CD4-positive, CD25-positive, alpha-beta regulatory T cell (primary cell): Measurements from ENCODE around the gene ABHD17A. TPM values are rescaled to one million over a fixed set of nuclear protein-coding genes. Genes with fewer than 3 reads are reported as not detected.
"Not testable (repeated sequence)": the region's sequence is repeated elsewhere in the genome, so short reads cannot be mapped to it uniquely, and the experiment has no call there.

Experiments used
- ATAC-seq, 2 donors: fragments of 150-1000 bp; cut with Tn5 transposase; one replicate each; pipeline ENCODE4 v1.10.0; 2021; ENCODE audit warnings: low read depth in 2 of 2, moderate number of reproducible peaks in 2 of 2, moderate library complexity in 1 of 2
- DNase-seq, 3 donors: peaks; one replicate each; pipeline versions ENCODE4 v3.0.0 to v3.0.0-alpha.2; 2012 to 2022; ENCODE audit warnings: mixed read lengths in 1 of 3
- H3K27ac ChIP-seq: one replicate; pipeline ENCODE4 v1.7.0; 2013; ENCODE audit warnings: mild to moderate bottlenecking, low read length; ENCODE audit not compliant: insufficient read depth, poor library complexity, severe bottlenecking
- H3K27me3 ChIP-seq: one replicate; pipeline ENCODE4 v1.7.0; 2013; ENCODE audit warnings: low read length; ENCODE audit not compliant: control insufficient read depth, insufficient read depth
- H3K36me3 ChIP-seq: one replicate; pipeline ENCODE4 v1.7.0; 2013; ENCODE audit warnings: mild to moderate bottlenecking, low read length, moderate library complexity; ENCODE audit not compliant: control insufficient read depth, insufficient read depth
- H3K4me1 ChIP-seq: 2 replicates; pipeline ENCODE4 v1.7.0; 2013; ENCODE audit warnings: mild to moderate bottlenecking, low read length; ENCODE audit not compliant: insufficient read depth, control insufficient read depth, poor library complexity, severe bottlenecking
- H3K4me3 ChIP-seq: one replicate; pipeline ENCODE4 v1.7.0; 2013; ENCODE audit warnings: low read depth, mild to moderate bottlenecking, low read length, moderate library complexity
- H3K9me3 ChIP-seq, 2 experiments: 1 replicate in 1 of 2; 2 replicates in 1 of 2; pipeline ENCODE4 v1.7.0; 2013; ENCODE audit warnings: low read length in 2 of 2, mild to moderate bottlenecking in 1 of 2, moderate library complexity in 1 of 2; ENCODE audit not compliant: control insufficient read depth in 2 of 2
- H3K27ac Mint-ChIP-seq, 3 donors: one replicate each; pipeline ENCODE4 v1.8.0; 2020 to 2022; ENCODE audit warnings: mild to moderate bottlenecking in 3 of 3, mixed read lengths in 3 of 3, moderate library complexity in 2 of 3
- H3K27me3 Mint-ChIP-seq: one replicate; pipeline ENCODE4 v1.8.0; 2022; ENCODE audit warnings: mild to moderate bottlenecking, mixed read lengths
- H3K36me3 Mint-ChIP-seq: one replicate; pipeline ENCODE4 v1.8.0; 2020; ENCODE audit warnings: mixed read lengths
- H3K4me1 Mint-ChIP-seq, 4 donors: one replicate each; pipeline ENCODE4 v1.8.0; 2020 to 2022; ENCODE audit warnings: mixed read lengths in 4 of 4, mild to moderate bottlenecking in 1 of 4
- H3K4me3 Mint-ChIP-seq, 4 donors: one replicate each; pipeline ENCODE4 v1.8.0; 2020 to 2022; ENCODE audit warnings: mild to moderate bottlenecking in 4 of 4, mixed read lengths in 4 of 4, moderate library complexity in 3 of 4
- H3K9me3 Mint-ChIP-seq, 7 donors: one replicate each; pipeline ENCODE4 v1.8.0; 2020 to 2022; ENCODE audit warnings: mixed read lengths in 7 of 7, mild to moderate bottlenecking in 3 of 7, moderate library complexity in 2 of 7
- polyA plus RNA-seq, 4 donors: library from polyadenylated mRNA; unstranded; fragments of 300-500 nt; fragmentation: Illumina TruSeq; gene quantifications; one replicate each; pipeline ENCODE4 v1.2.3, GENCODE V29; 2021
- total RNA-seq: library from RNA; stranded (reverse); gene quantifications from one replicate; pipeline ENCODE4 v1.2.3, GENCODE V29; 2022

ABHD17A gene
- total and polyA plus RNA-seq, 5 donors from 2014 or later: 139 to 202 (median 152) TPM

DNA sequence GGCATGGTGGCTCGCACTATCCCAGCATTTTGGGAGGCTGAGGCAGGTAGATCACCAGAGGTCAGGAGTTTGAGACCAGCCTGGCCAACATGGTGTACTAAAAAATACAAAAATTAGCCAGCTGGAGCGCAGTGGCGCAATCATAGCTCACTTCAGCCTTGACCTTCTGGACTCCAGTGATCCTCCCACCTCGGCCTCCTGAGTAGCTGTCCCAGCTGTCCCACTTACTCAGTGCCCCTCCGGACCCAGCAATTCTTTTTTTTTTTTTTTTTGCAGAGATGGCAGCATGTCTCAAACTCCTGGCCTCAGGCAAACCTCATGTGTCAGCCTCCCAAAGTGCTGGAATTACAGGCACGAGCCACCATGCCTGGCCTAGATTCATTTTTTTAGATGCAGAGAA lies 17.6 kb upstream of the ABHD17A start:
- Mint-ChIP-seq H3K27ac (peak overlapping the region in 1 of 3 donors; percentile 81), H3K4me3 (peak overlapping the region in 2 of 4 donors; percentile 76 to 97), H3K4me1 (peaks cover 0 to 27% (median 5%) of the 10 kb centered on the region in 4 donors), H3K27me3 (no peaks in the 10 kb centered on the region), H3K36me3 (no peaks in the 10 kb centered on the region), H3K9me3 (peaks cover 0 to 2% (median 0%) of the 10 kb centered on the region in 7 donors)
- Histone ChIP-seq H3K4me3 (no peak overlapping the region), H3K27ac (no peak overlapping the region), H3K4me1 (peaks cover 13% of the 10 kb centered on the region), H3K9me3 (no peaks in the 10 kb centered on the region), H3K27me3 (no peaks in the 10 kb centered on the region), H3K36me3 (no peaks in the 10 kb centered on the region)
- ATAC-seq: no peak
- no peak for DNase-seq

DNA sequence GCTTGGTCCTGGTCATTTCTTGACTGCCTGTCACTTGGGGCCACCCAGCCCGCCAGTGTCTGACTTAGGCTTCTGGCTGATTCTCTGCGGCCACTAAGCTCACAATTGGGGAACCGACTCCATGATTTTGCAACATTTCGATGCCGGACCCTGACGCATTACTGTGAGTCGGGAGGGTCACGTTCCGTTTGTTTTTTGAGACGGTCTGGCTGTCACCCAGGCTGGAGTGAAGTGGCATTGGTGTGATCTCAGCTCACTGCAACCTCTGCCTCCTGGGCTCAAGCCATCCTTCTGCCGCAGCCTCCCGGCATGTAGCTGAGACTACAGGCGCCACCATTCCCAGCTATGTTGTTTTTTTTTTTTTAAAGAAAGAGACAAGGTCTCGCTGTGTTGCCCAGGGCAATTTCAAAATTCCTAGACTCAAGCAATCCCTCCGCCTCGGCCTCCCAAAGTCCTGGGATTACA lies 16.7 kb upstream of the ABHD17A start:
- Mint-ChIP-seq H3K9me3 (peaks cover 0 to 2% (median 0%) of the 10 kb centered on the region in 7 donors), H3K27ac (peak overlapping the region in 1 of 3 donors; percentile 48), H3K36me3 (no peaks in the 10 kb centered on the region), H3K4me1 (peaks cover 0 to 33% (median 11%) of the 10 kb centered on the region in 4 donors), H3K27me3 (no peaks in the 10 kb centered on the region), H3K4me3 (peak overlapping the region in 1 of 4 donors; percentile 38)
- Histone ChIP-seq H3K36me3 (no peaks in the 10 kb centered on the region), H3K27ac (no peak overlapping the region), H3K4me3 (no peak overlapping the region), H3K4me1 (peaks cover 23% of the 10 kb centered on the region), H3K9me3 (no peaks in the 10 kb centered on the region), H3K27me3 (no peaks in the 10 kb centered on the region)
- DNase-seq: no peak
- ATAC-seq: no peak

- Histone ChIP-seq H3K27me3 (no peaks in the 10 kb centered on the region), H3K9me3 (no peaks in the 10 kb centered on the region), H3K4me3 (no peak overlapping the region), H3K27ac (no peak overlapping the region), H3K36me3 (no peaks in the 10 kb centered on the region), H3K4me1 (peaks cover 37% of the 10 kb centered on the region)
- Mint-ChIP-seq H3K36me3 (no peaks in the 10 kb centered on the region), H3K4me3 (peak overlapping the region in 3 of 4 donors; percentile 86 to 90 (median 87)), H3K9me3 (no peaks in the 10 kb centered on the region), H3K27ac (peak overlapping the region in 1 of 3 donors; percentile 65), H3K27me3 (no peaks in the 10 kb centered on the region), H3K4me1 (peaks cover 0 to 45% (median 16%) of the 10 kb centered on the region in 4 donors)
- DNase-seq (no peak), ATAC-seq (no peak)
Observed at GRCh38 chr19:1896508-1896907, 11.2 kb upstream of the ABHD17A start.

DNA sequence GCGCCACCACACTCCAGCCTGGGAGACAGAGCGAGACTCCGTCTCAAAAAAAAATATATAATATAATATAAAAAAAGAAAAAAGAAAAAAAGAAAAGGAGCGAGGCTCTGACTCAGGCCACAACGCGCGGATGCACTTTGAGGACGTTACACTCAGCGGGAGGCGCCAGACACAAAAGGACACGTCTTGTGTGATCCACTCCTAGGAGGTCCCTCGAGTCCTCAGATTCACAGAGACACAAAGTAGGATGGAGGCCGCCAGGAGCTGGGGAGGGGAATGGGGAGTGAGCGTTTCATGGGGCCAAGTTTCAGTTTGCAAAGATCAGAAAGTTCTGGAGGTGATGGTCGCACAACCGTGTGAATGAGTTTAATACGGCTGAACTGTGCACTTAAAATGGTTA lies 8.5 kb upstream of the ABHD17A start:
- no peak for DNase-seq
- Mint-ChIP-seq H3K27ac (no peak overlapping the region), H3K36me3 (no peaks in the 10 kb centered on the region), H3K4me3 (peak overlapping the region in 1 of 4 donors; percentile 72), H3K4me1 (peaks cover 0 to 45% (median 16%) of the 10 kb centered on the region in 4 donors), H3K27me3 (no peaks in the 10 kb centered on the region), H3K9me3 (no peaks in the 10 kb centered on the region)
- Histone ChIP-seq H3K4me3 (no peak overlapping the region), H3K9me3 (no peaks in the 10 kb centered on the region), H3K4me1 (peaks cover 37% of the 10 kb centered on the region), H3K27me3 (no peaks in the 10 kb centered on the region), H3K36me3 (no peaks in the 10 kb centered on the region), H3K27ac (no peak overlapping the region)
- no peak for ATAC-seq

DNA sequence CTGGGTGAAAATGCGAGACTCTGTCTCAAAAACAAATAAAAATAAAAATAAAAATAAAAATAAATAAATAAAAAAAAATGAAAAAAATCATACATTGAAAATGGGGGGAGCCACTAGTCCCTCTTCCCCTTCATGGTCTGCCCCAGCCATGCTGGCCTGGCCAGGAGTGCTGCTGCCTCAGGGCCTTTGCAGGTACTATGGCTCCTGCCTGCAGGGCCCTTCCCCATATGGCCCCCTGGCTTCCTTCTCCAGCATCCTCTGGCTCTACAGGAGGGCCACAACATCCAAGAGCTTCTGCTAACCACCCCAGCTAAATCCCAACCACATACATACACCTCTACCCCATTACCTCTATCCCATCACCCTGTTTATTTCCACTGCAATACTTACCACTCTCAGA lies 4.6 kb upstream of the ABHD17A start:
- Histone ChIP-seq H3K4me3 (no peak overlapping the region), H3K36me3 (no peaks in the 10 kb centered on the region), H3K27ac (no peak overlapping the region), H3K9me3 (no peaks in the 10 kb centered on the region), H3K27me3 (no peaks in the 10 kb centered on the region), H3K4me1 (peaks cover 5% of the 10 kb centered on the region)
- peaks cover 0 to 18% (median 6%) of the 10 kb centered on the region in 4 donors for H3K4me1 Mint-ChIP-seq
- H3K27ac Mint-ChIP-seq: no peak overlapping the region
- no peak for DNase-seq
- H3K27me3 Mint-ChIP-seq: no peaks in the 10 kb centered on the region
- peak overlapping the region in 1 of 4 donors; percentile 1 for H3K4me3 Mint-ChIP-seq
- no peaks in the 10 kb centered on the region for H3K9me3 Mint-ChIP-seq
- H3K36me3 Mint-ChIP-seq: no peaks in the 10 kb centered on the region
- ATAC-seq: no peak

DNA sequence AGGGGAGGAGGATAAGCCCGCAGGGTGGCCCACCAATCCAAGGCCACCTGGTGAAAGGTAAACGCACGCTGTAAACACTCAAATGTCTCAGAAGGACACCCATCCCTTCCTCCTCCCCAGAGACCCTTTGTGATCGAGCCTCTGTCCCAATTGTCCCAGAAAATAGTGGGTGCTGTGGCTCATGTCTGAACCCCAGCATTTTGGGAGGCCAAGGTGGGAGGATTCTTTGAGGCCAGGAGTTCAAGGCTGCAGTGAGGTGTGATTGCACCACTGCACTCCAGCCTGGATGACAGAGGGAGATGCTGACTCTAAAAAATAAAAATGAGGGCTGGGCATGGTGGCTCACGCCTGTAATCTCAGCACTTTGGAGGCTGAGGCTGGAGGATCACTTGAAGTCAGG lies 3.1 kb upstream of the ABHD17A start:
- Mint-ChIP-seq H3K4me1 (peaks cover 0 to 22% (median 15%) of the 10 kb centered on the region in 4 donors), H3K9me3 (no peaks in the 10 kb centered on the region), H3K36me3 (peaks cover 10% of the 10 kb centered on the region), H3K27me3 (no peaks in the 10 kb centered on the region), H3K27ac (no peak overlapping the region), H3K4me3 (peak overlapping the region in 1 of 4 donors; percentile 22)
- H3K36me3 ChIP-seq: no peaks in the 10 kb centered on the region
- no peak for DNase-seq
- H3K9me3 ChIP-seq: no peaks in the 10 kb centered on the region
- no peak overlapping the region for H3K27ac ChIP-seq
- no peak for ATAC-seq
- no peak overlapping the region for H3K4me3 ChIP-seq
- no peaks in the 10 kb centered on the region for H3K27me3 ChIP-seq
- H3K4me1 ChIP-seq: peaks cover 15% of the 10 kb centered on the region

GRCh38 chr19:1886360-1886759 lies 1.1 kb upstream of the ABHD17A start:
- Mint-ChIP-seq H3K4me3 (peak overlapping the region in 1 of 4 donors; percentile 41), H3K36me3 (peaks cover 15% of the 10 kb centered on the region), H3K4me1 (peaks cover 0 to 36% (median 23%) of the 10 kb centered on the region in 4 donors), H3K27ac (peak overlapping the region in 1 of 3 donors; percentile 76)
- ATAC-seq, H3K27me3 Mint-ChIP-seq, H3K9me3 ChIP-seq, DNase-seq, H3K27me3 ChIP-seq, H3K36me3 ChIP-seq, H3K9me3 Mint-ChIP-seq, H3K4me3 ChIP-seq, H3K27ac ChIP-seq: not testable (repeated sequence)
- H3K4me1 ChIP-seq: peaks cover 33% of the 10 kb centered on the region

GRCh38 chr19:1884719-1885334 lies 469 bp downstream of the ABHD17A start:
- Mint-ChIP-seq H3K4me1 (peaks cover 0 to 44% (median 23%) of the 10 kb centered on the region in 4 donors), H3K36me3 (peaks cover 15% of the 10 kb centered on the region), H3K9me3 (no peaks in the 10 kb centered on the region), H3K4me3 (peak overlapping the region; percentile 96 to 100 (median 100)), H3K27me3 (peaks cover 4% of the 10 kb centered on the region), H3K27ac (peak overlapping the region; percentile 91 to 100 (median 99))
- Histone ChIP-seq H3K4me1 (peaks cover 44% of the 10 kb centered on the region), H3K9me3 (no peaks in the 10 kb centered on the region), H3K27me3 (no peaks in the 10 kb centered on the region), H3K4me3 (peak overlapping the region; percentile 76), H3K36me3 (peaks cover 2% of the 10 kb centered on the region), H3K27ac (peak overlapping the region; percentile 90)
- ATAC-seq (no peak), DNase-seq (no peak)
